ENCODE results near the gene EML2.

Gene EML2

DNA sequence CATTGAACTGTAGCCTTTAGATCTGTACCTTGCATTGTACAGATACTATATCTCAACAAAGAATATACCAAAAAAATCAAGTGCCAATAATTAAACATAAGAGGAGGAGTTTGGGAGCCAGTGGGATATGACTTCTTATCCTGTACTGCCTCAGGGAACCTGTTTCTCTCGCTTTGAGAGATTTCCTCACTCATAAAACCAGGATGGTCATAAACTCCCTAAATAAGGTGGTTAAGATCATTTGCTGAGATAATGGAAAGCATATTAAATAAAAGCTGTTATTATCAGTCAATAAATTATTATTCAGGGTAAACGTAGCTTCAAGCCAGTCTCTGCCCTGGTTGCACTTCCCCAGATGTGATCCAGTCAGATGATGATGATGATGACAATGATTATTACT, 71.6 kb downstream of the EML2 start:
- no peak overlapping the region for H3K27ac ChIP-seq (ENCODE audit: low read depth, low read length)
- no peaks in the 10 kb centered on the region for H3K27me3 ChIP-seq (ENCODE audit: control insufficient read depth, insufficient read depth, low read length)
- no peak overlapping the region for H3K9ac ChIP-seq (ENCODE audit: low read depth, low read length)
- H3K9me3 ChIP-seq (ENCODE audit: control insufficient read depth, insufficient read depth, low read length), result no peaks in the 10 kb centered on the region
- no peaks in the 10 kb centered on the region for H3K36me3 ChIP-seq (ENCODE audit: control insufficient read depth, insufficient read depth, low read length)
- no peak overlapping the region for H3K4me3 ChIP-seq (ENCODE audit: low read depth, low read length)
- peaks cover 8% of the 10 kb centered on the region for H3K4me1 ChIP-seq (ENCODE audit: control insufficient read depth, insufficient read depth, low read length)

DNA sequence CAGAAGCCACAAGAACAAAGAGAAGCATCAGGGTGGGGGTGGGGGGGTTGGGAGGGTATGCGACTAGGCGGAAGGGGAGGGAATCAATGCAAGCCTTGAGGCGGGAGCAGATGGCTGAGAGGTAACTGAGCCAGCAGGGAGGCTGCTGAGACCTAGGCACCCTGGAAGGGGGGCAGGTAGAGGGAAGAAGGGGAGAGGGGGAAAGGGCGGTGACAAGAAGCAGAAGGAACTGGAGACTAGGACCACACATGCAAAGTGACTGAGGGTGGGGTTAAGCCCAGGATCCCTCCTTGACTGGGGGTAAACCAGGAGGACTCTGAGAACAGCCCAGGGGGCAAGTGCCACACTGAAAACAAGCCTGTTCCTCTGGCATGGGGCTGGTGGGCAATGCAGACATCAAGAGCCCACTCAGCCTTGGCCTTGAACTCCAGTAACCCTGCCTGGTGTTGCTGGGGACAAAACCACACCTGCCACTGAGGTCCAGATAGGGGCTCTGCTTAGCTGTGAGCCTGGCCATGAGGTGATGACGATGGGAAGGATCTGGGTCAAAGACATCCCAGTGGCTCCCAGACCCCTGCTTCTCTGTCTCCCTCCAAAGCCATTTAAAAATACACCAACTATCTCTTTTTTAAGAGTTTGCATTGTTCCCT, 74.9 kb downstream of the EML2 start:
- no peaks in the 10 kb centered on the region for H3K9me3 ChIP-seq (ENCODE audit: control insufficient read depth, insufficient read depth, low read length)
- no peak overlapping the region for H3K9ac ChIP-seq (ENCODE audit: low read depth, low read length)
- H3K4me3 ChIP-seq (ENCODE audit: low read depth, low read length), result 0 out of 2 replicates have a peak overlapping the region, but pooled peaks have one; percentile 35
- H3K27me3 ChIP-seq (ENCODE audit: control insufficient read depth, insufficient read depth, low read length), result no peaks in the 10 kb centered on the region
- peak overlapping the region; percentile 42 for H3K27ac ChIP-seq (ENCODE audit: low read depth, low read length)
- H3K36me3 ChIP-seq (ENCODE audit: control insufficient read depth, insufficient read depth, low read length), result no peaks in the 10 kb centered on the region
- peaks cover 5% of the 10 kb centered on the region for H3K4me1 ChIP-seq (ENCODE audit: control insufficient read depth, insufficient read depth, low read length)

DNA sequence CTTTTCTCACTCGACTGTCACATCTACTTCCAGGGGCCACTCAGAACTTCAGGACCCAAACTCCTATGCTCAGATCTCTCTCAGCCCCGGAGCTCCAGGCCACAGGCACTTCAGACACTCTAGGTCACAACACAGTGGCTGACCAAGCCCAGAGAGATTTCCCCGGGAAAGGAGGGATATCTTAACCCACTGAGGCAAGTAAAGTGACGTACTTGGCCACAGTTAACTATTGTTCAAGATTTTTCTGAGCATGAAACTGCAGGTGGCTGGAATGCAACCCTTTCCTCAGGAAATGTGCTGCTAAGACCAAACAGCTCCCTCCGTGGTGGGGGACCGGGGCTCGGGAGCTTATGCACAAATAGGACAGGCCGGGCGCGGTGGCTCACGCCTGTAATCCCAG, 78.5 kb downstream of the EML2 start:
- Histone ChIP-seq H3K9me3 (ENCODE audit: control insufficient read depth, insufficient read depth, low read length) (no peaks in the 10 kb centered on the region), H3K36me3 (ENCODE audit: control insufficient read depth, insufficient read depth, low read length) (no peaks in the 10 kb centered on the region), H3K27me3 (ENCODE audit: control insufficient read depth, insufficient read depth, low read length) (no peaks in the 10 kb centered on the region), H3K27ac (ENCODE audit: low read depth, low read length) (no peak overlapping the region), H3K4me1 (ENCODE audit: control insufficient read depth, insufficient read depth, low read length) (peaks cover 5% of the 10 kb centered on the region), H3K9ac (ENCODE audit: low read depth, low read length) (no peak overlapping the region), H3K4me3 (ENCODE audit: low read depth, low read length) (no peak overlapping the region)

GRCh38 chr19:45560038-45560437, 79.2 kb downstream of the EML2 start:
- Histone ChIP-seq H3K27me3 (ENCODE audit: control insufficient read depth, insufficient read depth, low read length) (no peaks in the 10 kb centered on the region), H3K36me3 (ENCODE audit: control insufficient read depth, insufficient read depth, low read length) (no peaks in the 10 kb centered on the region), H3K4me3 (ENCODE audit: low read depth, low read length) (no peak overlapping the region), H3K9me3 (ENCODE audit: control insufficient read depth, insufficient read depth, low read length) (no peaks in the 10 kb centered on the region), H3K27ac (ENCODE audit: low read depth, low read length) (no peak overlapping the region), H3K9ac (ENCODE audit: low read depth, low read length) (no peak overlapping the region), H3K4me1 (ENCODE audit: control insufficient read depth, insufficient read depth, low read length) (peaks cover 5% of the 10 kb centered on the region)

Measured in HUES48 (cell line).